Smooth muscle cell (in vitro differentiated cells): ENCODE results near the gene SMIM35. TPM values are rescaled to one million over a fixed set of nuclear protein-coding genes. Genes with fewer than 3 reads are reported as not detected.

ENCODE experiments used
- DNase-seq: peaks from one replicate; lab custom pipeline; 2025; ENCODE audit not compliant: unreplicated experiment; lab: John Stamatoyannopoulos, UW
- H2AFZ ChIP-seq: fragments of 200-600 bp; sonication (generic); 2 replicates; pipeline ENCODE4 v1.6.0; 2016; ENCODE audit warnings: antibody characterized with exemption, low read depth, mild to moderate bottlenecking
- H3F3A ChIP-seq: fragments of 200-600 bp; sonication (generic); 2 replicates; pipeline ENCODE4 v1.6.0; 2017; ENCODE audit warnings: antibody characterized with exemption, low read depth
- H3K27ac ChIP-seq: fragments of 200-600 bp; sonication (generic); 2 replicates; pipeline ENCODE4 v1.5.1; 2016; ENCODE audit warnings: low read depth, mild to moderate bottlenecking
- H3K27me3 ChIP-seq: fragments of 200-600 bp; sonication (generic); 2 replicates; pipeline ENCODE4 v1.6.1; 2016; ENCODE audit warnings: low read depth, mild to moderate bottlenecking
- H3K36me3 ChIP-seq: fragments of 200-600 bp; sonication (generic); 2 replicates; pipeline ENCODE4 v1.5.1; 2016; ENCODE audit warnings: low read depth
- H3K4me1 ChIP-seq: fragments of 200-600 bp; sonication (generic); 2 replicates; pipeline ENCODE4 v1.5.1; 2016; ENCODE audit warnings: low read depth
- H3K4me2 ChIP-seq: fragments of 200-600 bp; sonication (generic); 2 replicates; pipeline ENCODE4 v1.6.0; 2016; ENCODE audit warnings: mild to moderate bottlenecking
- H3K4me3 ChIP-seq: fragments of 200-600 bp; sonication (generic); 2 replicates; pipeline ENCODE4 v1.5.1; 2016; ENCODE audit warnings: mild to moderate bottlenecking
- H3K79me2 ChIP-seq: fragments of 200-600 bp; sonication (generic); 2 replicates; pipeline ENCODE4 v1.6.0; 2016; ENCODE audit warnings: low read depth, mild to moderate bottlenecking
- H3K9ac ChIP-seq: fragments of 200-600 bp; sonication (generic); 2 replicates; pipeline ENCODE4 v1.6.0; 2016; ENCODE audit warnings: low read depth
- H3K9me3 ChIP-seq: fragments of 200-600 bp; sonication (generic); replicated peaks from 2 replicates; pipeline ENCODE4 v1.5.1; 2016; ENCODE audit warnings: low read depth
- H4K20me1 ChIP-seq: fragments of 200-600 bp; sonication (generic); 2 replicates; pipeline ENCODE4 v1.6.0; 2016; ENCODE audit warnings: low read depth
- WGBS: methylation state at CpG from one replicate; pipeline ENCODE4 v1.1.7; 2016; ENCODE audit warnings: low lambda C conversion rate; 5-methylcytosine and 5-hydroxymethylcytosine counted together
- polyA plus RNA-seq: library from polyadenylated mRNA; unstranded; fragments of >200 nt; fragmentation: Nextera tagmentation; extraction: Ambion mirVana; gene quantifications from 2 replicates; pipeline ENCODE4 v1.2.1, GENCODE V29; 2016
- total RNA-seq: library from RNA; depleted of rRNA; stranded (reverse); fragments of >200 nt; gene quantifications from 2 replicates; pipeline ENCODE4 v1.2.3, GENCODE V29; 2014
- TF ChIP-seq, protein P1 (sequence below): fragments of 200-600 bp; sonication (generic); IDR thresholded peaks from 2 replicates; pipeline ENCODE4 v1.5.1; 2017; ENCODE audit warnings: borderline replicate concordance, mild to moderate bottlenecking, antibody characterized with exemption; ENCODE audit not compliant: insufficient read depth, poor library complexity, severe bottlenecking

The SMIM35 gene
- total and polyA plus RNA-seq, 2 experiments from 2014 or later = not detected

DNA sequence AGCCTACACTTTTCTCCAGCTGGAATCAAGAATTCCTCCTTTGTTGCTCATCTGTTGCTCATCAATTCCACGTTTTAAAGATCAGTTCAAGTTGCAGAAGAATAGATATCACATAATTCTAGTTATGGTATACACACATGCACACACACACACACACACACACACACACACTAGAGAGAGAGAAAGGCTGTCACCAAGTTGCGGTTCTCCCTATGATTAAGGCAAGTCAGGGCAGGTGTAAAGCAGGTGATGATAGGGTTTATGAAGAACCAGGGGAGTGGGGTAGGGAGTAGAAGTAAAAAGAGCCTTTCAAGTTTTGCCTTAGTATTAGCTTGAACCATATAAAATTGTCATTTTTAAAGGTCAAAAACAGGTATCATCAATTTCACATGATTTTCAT is 41.6 kb downstream of the SMIM35 start:
- TF ChIP-seq, protein P1, sequence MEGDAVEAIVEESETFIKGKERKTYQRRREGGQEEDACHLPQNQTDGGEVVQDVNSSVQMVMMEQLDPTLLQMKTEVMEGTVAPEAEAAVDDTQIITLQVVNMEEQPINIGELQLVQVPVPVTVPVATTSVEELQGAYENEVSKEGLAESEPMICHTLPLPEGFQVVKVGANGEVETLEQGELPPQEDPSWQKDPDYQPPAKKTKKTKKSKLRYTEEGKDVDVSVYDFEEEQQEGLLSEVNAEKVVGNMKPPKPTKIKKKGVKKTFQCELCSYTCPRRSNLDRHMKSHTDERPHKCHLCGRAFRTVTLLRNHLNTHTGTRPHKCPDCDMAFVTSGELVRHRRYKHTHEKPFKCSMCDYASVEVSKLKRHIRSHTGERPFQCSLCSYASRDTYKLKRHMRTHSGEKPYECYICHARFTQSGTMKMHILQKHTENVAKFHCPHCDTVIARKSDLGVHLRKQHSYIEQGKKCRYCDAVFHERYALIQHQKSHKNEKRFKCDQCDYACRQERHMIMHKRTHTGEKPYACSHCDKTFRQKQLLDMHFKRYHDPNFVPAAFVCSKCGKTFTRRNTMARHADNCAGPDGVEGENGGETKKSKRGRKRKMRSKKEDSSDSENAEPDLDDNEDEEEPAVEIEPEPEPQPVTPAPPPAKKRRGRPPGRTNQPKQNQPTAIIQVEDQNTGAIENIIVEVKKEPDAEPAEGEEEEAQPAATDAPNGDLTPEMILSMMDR = no peak
- Histone ChIP-seq H2AFZ (no peak overlapping the region), H3K79me2 (no peaks in the 10 kb centered on the region), H3K4me3 (no peak overlapping the region), H3K9ac (no peak overlapping the region), H3F3A (no peaks in the 10 kb centered on the region), H3K36me3 (no peaks in the 10 kb centered on the region), H3K27ac (no peak overlapping the region), H4K20me1 (no peaks in the 10 kb centered on the region), H3K4me1 (no peaks in the 10 kb centered on the region), H3K27me3 (peaks cover 8% of the 10 kb centered on the region), H3K4me2 (no peak overlapping the region), H3K9me3 (no peaks in the 10 kb centered on the region)
- no peak for DNase-seq
- WGBS = 51% methylated on average over 2 of the region's 2 CpGs

DNA sequence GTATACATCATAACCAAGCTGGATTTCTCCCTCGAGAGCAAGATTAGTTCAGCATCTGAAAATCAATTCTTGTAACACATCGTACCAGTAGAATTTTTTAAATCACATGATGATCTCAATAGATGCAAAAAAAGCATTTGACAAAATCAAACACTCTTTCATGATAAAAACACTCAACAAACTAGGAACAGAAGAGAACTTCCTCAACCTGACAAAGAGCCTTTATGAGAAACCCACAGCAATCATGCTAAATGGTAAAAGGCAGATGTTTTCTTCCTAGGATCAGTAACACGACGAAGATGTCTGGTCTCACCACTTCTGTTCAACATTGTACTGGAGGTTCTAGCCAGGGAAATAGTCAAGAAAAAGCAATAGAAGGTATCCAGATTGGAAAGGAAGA is 44.0 kb downstream of the SMIM35 start:
- H2AFZ ChIP-seq = no peak overlapping the region
- H3K27me3 ChIP-seq = peaks cover 11% of the 10 kb centered on the region
- no peaks in the 10 kb centered on the region for H4K20me1 ChIP-seq
- WGBS = 77% methylated on average over 4 of the region's 4 CpGs
- no peaks in the 10 kb centered on the region for H3K9me3 ChIP-seq
- TF ChIP-seq, protein P1 = no peak
- H3F3A ChIP-seq = no peaks in the 10 kb centered on the region
- no peak overlapping the region for H3K27ac ChIP-seq
- no peak overlapping the region for H3K4me2 ChIP-seq
- no peaks in the 10 kb centered on the region for H3K79me2 ChIP-seq
- DNase-seq = no peak
- H3K4me1 ChIP-seq = no peaks in the 10 kb centered on the region
- H3K36me3 ChIP-seq = no peaks in the 10 kb centered on the region
- no peak overlapping the region for H3K4me3 ChIP-seq
- no peak overlapping the region for H3K9ac ChIP-seq

DNA sequence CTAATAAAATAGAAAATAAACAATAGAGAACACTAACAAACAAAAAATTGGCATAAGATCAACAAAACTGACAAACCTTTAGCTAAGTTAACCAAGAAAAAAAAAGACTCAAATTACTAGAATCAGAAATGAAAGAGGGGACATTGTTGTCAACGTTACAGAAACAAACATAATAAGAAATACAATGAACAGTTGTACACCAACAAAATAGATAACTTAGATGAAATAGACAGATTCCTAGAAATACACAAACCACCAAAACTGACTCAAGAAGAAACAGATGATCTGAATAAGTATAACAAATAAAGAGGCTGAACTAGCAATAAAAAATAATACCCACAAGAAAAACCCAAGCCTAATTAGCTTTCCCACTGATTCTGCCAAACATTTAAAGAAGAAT is 44.6 kb downstream of the SMIM35 start:
- peaks cover 12% of the 10 kb centered on the region for H3K27me3 ChIP-seq
- no peak overlapping the region for H2AFZ ChIP-seq
- H3K27ac ChIP-seq = no peak overlapping the region
- no peaks in the 10 kb centered on the region for H3K9me3 ChIP-seq
- H3K36me3 ChIP-seq = no peaks in the 10 kb centered on the region
- H3F3A ChIP-seq = no peaks in the 10 kb centered on the region
- 80% methylated on average over 1 of the region's 1 CpG for WGBS
- DNase-seq = no peak
- no peaks in the 10 kb centered on the region for H4K20me1 ChIP-seq
- H3K4me3 ChIP-seq = no peak overlapping the region
- no peaks in the 10 kb centered on the region for H3K79me2 ChIP-seq
- no peak overlapping the region for H3K4me2 ChIP-seq
- TF ChIP-seq, protein P1 = no peak
- no peaks in the 10 kb centered on the region for H3K4me1 ChIP-seq
- no peak overlapping the region for H3K9ac ChIP-seq

DNA sequence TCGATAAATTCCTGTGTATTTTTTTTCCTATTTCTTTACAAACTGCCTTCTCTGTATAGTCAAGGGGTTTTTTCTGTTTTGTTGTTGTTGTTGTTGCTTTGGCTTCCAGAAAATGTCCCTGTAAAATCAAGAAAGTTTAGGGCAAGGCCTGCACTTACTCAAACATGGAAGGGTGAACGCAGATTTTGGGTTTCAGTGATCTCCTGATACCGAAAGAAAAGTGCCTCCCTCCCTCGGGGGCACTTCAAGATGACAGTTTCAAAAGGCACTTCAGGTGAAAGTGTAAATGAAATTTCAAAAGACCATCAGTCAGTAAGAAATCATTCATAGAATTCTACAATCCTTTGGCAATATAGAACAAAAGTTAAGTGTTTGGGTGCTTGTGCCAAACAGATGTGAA is 53.3 kb downstream of the SMIM35 start:
- H3K27ac ChIP-seq = no peak overlapping the region
- H3K9ac ChIP-seq = no peak overlapping the region
- no peaks in the 10 kb centered on the region for H3K36me3 ChIP-seq
- no peak overlapping the region for H3K4me3 ChIP-seq
- H3K27me3 ChIP-seq = peaks cover 27% of the 10 kb centered on the region
- no peak overlapping the region for H2AFZ ChIP-seq
- TF ChIP-seq, protein P1 = no peak
- no peaks in the 10 kb centered on the region for H3K4me1 ChIP-seq
- H3F3A ChIP-seq = no peaks in the 10 kb centered on the region
- 93% methylated on average over 4 of the region's 4 CpGs for WGBS
- H3K79me2 ChIP-seq = no peaks in the 10 kb centered on the region
- no peak for DNase-seq
- no peak overlapping the region for H3K4me2 ChIP-seq
- H3K9me3 ChIP-seq = no peaks in the 10 kb centered on the region
- H4K20me1 ChIP-seq = no peaks in the 10 kb centered on the region
